GM18520 (cell line): ENCODE data around the gene COX7A2.

Experiments
- ATAC-seq: cut with Tn5 transposase; IDR thresholded peaks from one replicate; pipeline ENCODE4 v1.9.1; 2021; ENCODE audit not compliant: unreplicated experiment

COX7A2 gene

GRCh38 chr6:75243333-75244062 lies at the start of gene COX7A2:
COX7A2 (minus strand) TSS chr6:75243801; CDS start chr6:75243734, 67 bp downstream.
- peak; percentile 94 for ATAC-seq

- no peak for ATAC-seq
These were observed 49.0 kb upstream of the COX7A2 start for GRCh38 chr6:75292555-75292954.

GRCh38 chr6:75291744-75292143 lies 48.1 kb upstream of the COX7A2 start:
- no peak for ATAC-seq

- no peak for ATAC-seq
These were observed 47.7 kb upstream of the COX7A2 start for GRCh38 chr6:75291331-75291730.

GRCh38 chr6:75290136-75290945 lies 46.7 kb upstream of the COX7A2 start:
- no peak for ATAC-seq

- no peak for ATAC-seq
These were observed 44.4 kb upstream of the COX7A2 start for GRCh38 chr6:75288023-75288422.

GRCh38 chr6:75287424-75287823 lies 43.8 kb upstream of the COX7A2 start:
- ATAC-seq, result no peak

GRCh38 chr6:75286955-75287354 lies 43.4 kb upstream of the COX7A2 start:
- no peak for ATAC-seq

GRCh38 chr6:75285283-75285639 lies 41.7 kb upstream of the COX7A2 start:
- no peak for ATAC-seq

- ATAC-seq, result peak; percentile 85
These were observed 41.2 kb upstream of the COX7A2 start, which contains the start of gene TMEM30A for GRCh38 chr6:75284632-75285282. TMEM30A (minus strand) TSS chr6:75284792; CDS start chr6:75284638, 154 bp downstream.

GRCh38 chr6:75283907-75284631 lies 40.5 kb upstream of the COX7A2 start:
- no peak for ATAC-seq

- no peak for ATAC-seq
These were observed 39.1 kb upstream of the COX7A2 start for GRCh38 chr6:75282706-75283105.

GRCh38 chr6:75281653-75282052 lies 38.1 kb upstream of the COX7A2 start:
- peak; percentile 21 for ATAC-seq

GRCh38 chr6:75280131-75280855 lies 36.7 kb upstream of the COX7A2 start:
- ATAC-seq, result no peak

- ATAC-seq, result no peak
These were observed 35.8 kb upstream of the COX7A2 start for GRCh38 chr6:75279418-75279817.

- no peak for ATAC-seq
These were observed 35.0 kb upstream of the COX7A2 start for GRCh38 chr6:75278474-75279077.

GRCh38 chr6:75275067-75275466 lies 31.5 kb upstream of the COX7A2 start:
- no peak for ATAC-seq

- no peak for ATAC-seq
These were observed 29.4 kb upstream of the COX7A2 start for GRCh38 chr6:75273009-75273408.

GRCh38 chr6:75272145-75272840 lies 28.7 kb upstream of the COX7A2 start:
- no peak for ATAC-seq
